Measurements from ENCODE around the gene MCF2L.

MCF2L gene

DNA sequence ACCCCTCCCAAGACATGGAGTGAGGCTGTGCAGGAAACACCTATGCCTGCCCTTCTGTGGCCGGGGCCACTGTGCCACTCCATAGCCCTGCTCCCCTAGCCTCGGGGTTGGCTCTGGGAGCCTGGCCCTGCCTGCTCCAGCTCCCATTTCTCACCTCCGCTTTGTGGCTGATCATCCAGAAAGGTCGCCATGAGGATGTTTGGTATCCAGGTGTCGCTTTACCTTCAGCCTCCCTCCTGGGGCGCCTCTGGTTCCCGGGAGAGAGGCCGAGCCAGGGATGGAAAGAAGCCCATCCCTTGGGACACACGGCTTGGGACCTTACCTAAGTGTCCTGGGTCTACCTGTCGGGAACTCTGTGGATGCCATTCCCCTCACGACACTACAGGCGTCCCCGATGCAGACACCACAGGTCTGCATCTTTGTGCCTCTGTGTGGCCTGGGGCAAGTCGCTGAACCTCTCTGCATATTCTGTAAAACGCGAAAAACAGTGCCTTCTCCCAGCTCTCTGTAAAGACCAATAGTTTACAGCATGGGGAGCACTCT is 3.4 kb upstream of the MCF2L start:
- DNase-seq (ENCODE audit: low spot score) = no peak

DNA sequence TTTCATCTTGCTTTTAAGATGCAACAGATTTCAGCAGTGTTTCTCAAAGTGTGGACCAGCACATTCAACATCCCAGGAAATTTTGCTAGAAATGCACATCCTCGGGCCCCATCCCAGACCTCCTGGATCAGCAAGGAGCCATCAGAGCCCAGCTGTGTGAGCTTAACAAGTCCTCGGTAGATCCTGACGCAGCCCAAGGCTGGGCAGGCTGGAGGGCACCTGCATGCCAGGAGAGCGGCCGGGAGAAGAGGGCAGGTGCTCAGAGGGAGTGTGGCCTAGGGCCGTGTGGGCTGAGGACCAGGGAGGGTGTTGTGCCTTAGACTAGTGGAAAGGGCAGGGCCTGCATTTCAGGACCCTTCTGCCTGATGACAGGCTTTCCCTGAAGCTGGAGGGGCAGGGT is 2.2 kb upstream of the MCF2L start:
- DNase-seq (ENCODE audit: low spot score) = no peak

DNA sequence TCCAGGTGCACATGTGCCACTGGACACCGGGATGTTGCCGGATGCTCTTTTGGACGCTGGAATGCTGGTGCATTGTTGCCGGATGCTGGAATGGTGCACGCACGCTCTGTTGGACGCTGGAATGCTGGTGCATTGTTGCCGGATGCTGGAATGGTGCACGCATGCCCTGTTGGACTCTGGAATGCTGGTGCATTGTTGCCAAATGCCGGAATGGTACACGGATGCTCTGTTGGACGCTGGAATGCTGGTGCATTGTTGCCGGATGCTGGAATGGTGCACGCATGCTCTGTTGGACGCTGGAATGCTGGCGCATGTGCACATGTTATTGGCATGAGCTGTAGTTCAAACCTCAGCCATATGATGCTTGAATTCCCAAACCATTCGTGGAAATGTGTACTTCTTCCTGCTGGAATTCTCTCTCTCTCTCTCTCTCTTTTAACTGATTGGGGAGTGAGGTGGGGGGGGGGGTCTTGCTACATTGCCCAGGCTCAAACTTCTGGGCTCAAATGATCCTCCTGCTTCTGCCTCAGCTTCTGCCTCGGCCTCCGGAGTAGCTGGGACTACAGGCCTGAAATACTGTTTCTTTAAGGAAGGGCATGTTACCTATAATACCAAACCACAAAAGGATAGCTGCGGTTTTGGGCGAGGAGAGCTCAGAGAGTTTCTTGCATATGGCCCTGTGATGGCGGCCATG is 1.2 kb upstream of the MCF2L start:
- DNase-seq (ENCODE audit: low spot score) = no peak

DNA sequence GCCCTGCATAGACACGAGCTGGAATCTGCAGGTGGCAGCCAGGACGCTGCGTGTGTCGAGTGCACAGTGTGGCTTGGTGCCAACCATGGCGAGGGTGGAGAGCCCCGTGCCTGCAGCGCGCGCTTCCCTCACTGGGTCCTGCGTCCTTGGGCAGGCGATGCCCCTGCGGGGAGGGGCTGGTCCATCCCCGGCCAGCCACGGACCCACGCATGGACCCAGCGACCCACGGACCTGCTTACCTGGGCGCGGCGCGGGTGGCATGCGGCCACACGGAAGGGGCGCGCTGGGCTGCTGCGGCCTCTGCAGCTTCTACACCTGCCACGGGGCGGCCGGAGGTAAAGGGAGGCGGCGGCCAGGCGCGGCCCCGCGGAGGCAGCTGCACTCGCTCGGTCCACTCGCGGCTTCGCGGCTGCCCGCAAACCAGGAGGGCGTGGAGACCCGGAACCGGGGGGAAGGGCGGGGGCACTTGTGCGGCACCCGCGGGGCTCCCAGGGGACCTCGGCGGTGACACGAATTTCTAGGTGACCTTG is 569 bp upstream of the MCF2L start:
- no peak for DNase-seq (ENCODE audit: low spot score)

DNA sequence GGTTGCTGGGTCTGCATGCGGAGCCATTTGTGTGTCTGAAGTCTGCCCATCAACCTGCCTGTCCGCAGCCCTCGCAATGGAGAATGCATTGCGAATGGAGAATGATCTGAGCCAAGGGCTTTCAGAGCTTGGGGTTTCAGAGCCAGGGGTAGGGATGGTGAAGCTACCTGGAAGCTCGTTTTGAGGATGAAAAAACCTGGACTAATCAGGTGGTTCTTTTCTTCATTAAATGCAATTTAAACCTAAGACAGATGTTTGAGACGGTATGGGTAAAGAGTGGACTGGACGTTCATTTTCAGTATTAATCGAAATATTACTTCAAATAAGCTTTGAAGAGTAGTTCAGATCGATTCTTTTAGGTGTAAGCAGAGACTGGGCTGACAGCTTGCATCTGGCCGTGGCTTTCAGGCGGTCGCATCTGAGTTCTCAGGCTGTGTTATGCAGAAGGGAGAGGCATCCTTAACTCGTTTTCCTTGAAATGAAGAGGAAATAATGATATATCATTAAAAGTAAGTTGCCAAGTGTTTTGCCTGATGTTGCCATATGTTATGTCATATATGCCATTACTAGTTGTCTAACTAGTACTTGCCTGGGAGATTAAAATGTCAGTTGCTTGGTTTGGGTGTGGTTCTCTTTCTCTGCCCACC is 801 bp downstream of the MCF2L start:
- no peak for DNase-seq (ENCODE audit: low spot score)

DNA sequence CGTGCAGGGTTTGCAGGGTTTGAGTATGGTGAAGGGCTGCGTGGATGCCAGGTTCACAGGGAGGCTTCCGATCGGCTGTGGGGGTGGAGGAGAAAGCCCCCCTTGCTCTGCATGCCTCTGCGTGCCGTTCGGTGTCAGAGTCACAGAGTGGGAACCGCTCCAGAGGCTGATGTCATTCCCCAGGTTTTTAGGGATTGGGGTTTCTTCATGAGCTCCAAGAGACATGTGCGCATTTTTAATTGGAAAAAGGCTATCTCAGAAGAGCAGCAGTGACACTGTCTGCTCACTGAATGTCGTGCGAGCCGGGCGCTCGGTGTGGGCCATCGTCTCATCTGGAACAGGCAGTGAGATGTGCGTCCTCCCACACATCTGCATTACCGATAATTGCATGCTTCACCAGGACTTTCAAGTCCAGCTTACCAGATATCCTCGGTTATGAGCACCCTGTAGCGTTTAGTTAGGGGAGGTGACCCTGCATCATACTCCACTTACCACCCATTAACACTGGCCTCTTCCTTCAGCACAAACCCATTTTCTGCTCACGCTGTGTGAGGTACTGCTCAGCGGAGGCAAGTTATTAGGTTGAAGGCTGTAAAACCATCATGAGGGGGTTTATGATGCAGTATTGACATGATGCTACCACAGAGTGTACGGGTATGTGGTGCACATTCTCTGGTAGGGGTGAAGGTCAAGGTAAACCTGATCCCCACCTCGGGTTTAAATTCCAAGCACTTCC is 1.7 kb downstream of the MCF2L start:
- no peak for DNase-seq (ENCODE audit: low spot score)

DNA sequence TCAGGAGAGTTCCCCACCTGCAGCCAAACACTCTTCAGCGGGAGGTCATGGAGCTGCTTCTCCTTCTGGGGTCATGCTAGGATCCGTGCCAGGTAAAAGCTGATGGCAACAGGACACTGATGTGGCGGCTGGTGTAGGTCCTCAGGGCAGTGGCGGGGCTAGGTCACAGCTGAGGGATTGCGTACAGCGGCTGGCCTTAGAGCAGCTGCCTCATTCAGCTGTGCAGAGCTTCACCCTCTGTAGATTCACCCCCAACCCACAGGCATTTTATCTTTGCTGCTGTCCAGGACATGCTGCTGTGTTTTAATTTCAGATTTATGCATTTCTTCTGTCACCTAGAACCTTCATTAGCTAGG is 2.3 kb downstream of the MCF2L start:
- DNase-seq (ENCODE audit: low spot score) = no peak

DNA sequence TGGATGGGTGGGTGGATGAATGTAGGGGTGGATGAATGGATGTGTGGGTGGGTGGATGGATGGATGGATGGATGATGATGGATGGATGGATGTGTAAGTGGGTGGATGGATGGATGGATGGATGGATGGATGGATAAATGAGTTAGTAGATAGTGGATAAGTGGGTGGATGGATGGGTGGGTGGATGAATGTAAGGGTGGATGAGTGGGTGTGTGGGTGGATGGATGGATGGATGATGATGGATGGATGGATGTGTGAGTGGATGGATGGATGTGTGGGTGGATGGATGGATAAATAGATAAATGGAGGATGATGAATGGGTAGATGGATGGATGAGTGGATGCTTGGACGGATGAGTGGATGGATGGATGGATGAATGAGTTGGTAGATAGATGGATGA is 3.2 kb downstream of the MCF2L start:
- no peak for DNase-seq (ENCODE audit: low spot score)

DNA sequence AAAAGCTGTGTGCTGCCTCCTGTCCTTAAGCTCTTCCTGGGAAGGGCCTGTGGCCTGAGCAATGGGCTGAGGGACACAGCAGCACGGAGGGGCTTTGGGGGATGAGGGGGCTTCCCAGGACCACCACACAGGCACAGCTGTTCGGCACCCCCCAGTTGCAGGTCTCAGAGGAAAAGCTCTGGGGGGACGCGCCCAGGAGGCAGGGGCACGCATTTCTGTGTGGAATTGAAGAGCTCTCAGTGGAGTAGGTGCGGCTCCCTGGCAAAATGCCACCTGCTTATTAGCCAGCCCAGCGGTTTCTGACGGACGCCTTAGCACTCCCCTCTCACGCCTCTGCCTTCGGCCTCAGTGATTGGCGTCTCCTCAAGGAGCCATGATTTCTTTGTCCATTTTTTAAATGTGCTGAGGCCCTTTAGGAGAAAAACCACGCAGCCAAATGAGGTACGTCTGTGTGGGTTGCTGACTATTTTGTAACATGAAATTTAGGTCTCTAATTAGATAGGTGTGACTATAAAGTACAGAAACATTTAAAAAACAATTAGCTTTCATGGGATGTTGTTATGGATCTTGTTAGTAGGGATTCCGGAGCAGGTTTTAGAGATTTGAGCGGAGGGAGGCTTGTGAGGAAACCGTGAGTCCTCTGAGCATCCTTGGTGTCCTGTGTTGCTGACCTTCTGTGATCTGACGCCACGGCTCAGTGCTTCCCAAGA is 4.0 kb downstream of the MCF2L start:
- no peak for DNase-seq (ENCODE audit: low spot score)

DNA sequence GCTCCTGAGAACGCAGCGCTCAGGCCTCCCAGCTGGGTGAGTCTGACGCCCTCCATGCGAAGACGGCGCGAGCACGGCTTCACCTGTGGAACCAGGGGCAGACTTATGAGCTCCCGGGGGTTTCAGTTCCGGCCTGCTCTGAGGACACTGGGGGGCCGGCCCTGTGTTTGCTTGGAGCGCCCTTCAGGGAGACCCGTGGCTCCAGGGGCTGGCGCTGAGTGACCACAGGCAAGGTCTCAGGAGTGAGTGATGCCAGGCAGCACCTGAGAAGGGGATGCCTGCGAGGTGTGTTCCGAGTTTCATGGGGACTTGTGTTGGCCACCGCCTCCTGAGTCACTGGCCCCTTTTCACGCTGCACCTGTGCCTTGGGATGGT is 4.5 kb downstream of the MCF2L start:
- no peak for DNase-seq (ENCODE audit: low spot score)

DNA sequence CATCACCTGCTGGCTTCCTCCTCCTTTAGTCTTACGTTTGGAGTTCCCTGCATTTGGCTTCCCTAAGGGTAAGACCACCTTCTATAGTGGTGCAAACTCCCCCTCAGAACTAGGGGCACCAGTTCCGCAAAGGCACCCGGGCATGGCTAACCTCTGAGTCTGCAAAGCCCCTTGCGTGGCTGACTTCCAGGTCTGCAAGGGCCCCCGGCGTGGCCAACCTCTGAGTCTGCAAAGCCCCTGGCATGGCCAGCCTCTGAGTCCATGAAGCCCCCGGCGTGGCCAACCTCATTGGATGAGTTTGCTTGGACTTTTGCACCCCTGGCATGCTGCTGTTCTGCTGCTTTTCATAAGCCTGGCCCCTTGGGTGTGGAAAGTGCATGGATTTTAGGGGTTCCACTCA is 5.1 kb downstream of the MCF2L start:
- DNase-seq (ENCODE audit: low spot score) = no peak

DNA sequence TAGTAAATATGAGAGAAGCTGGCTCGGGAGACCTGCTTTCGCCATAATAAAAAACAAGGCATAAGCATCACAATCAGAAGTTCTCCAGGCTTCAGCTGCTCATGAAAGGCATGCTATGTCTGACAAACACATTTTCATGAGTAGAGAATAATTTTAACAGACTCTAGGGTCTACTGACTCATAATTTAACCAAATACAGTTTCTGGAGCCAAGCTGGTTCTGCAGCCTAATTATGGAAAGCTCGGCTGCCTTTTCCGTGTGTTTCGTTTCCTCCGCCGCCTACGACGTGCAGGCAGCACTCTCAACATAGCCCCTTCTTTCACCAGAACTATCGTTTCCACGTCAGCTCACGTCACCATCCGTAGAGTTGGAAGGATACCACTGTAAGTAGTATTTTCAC is 5.7 kb downstream of the MCF2L start:
- DNase-seq (ENCODE audit: low spot score) = no peak

DNA sequence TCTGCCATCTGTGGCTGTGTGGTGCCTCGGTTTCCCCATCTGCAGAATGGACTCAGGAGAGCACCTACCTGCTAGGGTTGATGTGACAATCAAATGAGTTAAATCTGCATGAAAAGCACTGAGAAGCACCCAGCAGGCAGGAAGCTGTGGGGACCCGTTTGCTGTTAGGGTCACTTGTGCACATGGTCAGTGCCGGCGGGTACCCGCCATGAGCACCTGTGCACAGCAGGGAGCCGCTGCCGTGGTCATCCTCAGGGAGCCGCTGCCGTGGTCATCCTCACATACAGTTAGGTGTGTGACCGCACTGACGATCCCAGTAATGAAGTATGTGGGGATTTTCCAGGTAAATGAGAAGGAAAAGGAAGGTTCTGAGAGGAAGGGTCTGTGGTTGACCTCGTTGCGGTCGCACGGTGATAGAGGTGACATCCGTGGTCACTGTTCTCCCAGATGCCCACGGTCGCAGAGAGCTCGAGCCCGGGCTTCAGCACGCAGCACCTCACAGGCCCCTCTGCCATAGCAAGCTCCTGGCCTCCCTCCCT is 6.5 kb downstream of the MCF2L start:
- no peak for DNase-seq (ENCODE audit: low spot score)

DNA sequence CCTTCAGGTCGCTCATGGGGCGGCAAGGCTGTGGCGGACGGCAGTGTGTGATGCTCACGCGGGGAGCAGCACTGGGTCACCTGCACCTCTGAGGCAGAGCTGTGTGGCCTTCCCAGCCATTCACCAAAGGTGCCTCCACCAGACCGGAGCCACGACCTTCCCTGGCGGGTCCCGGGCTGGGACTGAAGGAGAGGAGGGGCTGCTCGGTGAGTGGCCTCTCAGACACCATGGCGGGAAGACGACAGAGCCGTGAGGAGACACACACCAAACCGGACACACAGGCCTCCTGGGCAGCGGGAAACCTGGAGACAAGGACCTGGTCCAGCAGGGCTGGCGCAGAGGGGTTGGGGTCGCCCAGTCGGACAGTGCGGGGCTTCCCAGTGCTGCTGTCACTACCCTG is 7.5 kb downstream of the MCF2L start:
- DNase-seq (ENCODE audit: low spot score) = no peak

DNA sequence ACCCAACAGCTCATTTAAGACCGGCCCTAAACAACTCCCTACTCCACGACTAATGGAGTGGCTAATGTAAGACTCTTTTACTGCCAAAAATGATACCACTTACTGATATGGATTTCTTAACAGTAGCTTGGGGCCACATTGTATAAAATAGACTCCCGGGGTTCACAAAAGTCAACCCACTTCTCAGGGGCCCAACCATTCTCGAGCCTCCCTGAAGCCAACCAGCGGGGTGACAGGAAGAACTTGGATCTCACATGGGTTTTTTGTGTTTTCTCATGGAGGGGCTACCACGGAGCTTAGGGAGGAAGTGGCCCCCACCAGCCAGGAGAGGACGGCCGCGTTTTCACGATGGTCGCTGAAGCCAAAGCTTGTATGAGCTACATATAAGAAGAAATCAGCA is 8.1 kb downstream of the MCF2L start:
- DNase-seq (ENCODE audit: low spot score) = no peak

DNA sequence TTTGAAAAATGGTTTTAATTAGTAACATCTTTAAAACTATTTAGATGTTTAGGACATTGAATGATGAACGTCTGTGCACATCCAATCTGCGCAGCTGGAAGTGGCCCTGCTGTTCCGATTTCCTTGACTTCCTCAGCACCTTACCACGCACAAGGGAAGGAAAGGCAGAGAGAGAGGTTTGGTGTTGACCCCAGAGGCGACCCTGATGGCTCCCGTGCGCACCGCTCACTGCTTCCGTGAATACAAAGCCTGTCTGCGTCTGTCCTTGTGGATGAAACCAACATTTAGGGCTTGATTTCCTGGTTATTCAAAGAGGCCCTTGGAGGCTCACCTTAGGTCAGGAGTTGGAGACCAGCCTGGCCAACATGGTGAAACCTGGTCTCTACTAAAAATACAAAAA is 8.5 kb downstream of the MCF2L start:
- no peak for DNase-seq (ENCODE audit: low spot score)

DNA sequence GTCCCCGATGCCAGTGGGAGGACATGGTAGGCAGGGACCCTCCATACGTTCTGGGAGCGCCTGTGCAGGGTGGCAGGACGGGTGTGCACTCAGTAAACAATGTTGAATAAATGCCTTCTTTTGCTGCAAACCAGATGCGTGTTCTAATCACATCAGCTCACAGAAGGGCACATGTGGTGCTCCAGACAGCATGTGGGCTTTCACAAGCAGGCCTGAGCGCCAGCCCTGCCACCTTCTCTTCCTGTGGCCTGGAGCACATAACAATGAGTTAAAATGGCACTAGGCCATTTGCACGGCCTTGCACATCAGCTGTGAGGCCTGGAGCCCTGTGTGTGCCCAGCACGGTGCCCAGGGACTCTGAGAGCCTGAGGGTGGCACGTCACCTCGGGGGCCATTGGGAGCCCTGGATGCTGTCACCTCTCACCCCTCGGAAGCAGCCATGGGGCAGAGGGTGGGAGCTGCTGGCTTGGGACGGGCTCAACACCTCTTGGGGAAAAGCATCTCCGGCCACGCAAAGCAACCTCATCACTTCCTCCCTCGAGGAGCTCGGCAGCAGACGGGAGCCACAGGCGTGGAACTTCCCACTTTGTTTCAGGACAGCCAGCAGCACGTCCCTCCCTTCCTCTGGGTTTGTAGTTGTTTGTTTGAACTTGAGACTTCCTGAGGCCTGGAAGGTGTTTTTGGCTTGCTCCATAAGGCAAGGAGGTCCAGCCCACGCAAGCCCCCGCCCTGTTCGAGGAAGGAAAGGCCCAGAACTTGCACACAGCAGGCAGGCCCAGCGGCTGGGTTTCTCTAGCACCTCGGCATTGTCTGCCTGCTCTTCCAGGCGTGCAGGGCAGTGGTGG is 9.8 kb downstream of the MCF2L start:
- no peak for DNase-seq (ENCODE audit: low spot score)

DNA sequence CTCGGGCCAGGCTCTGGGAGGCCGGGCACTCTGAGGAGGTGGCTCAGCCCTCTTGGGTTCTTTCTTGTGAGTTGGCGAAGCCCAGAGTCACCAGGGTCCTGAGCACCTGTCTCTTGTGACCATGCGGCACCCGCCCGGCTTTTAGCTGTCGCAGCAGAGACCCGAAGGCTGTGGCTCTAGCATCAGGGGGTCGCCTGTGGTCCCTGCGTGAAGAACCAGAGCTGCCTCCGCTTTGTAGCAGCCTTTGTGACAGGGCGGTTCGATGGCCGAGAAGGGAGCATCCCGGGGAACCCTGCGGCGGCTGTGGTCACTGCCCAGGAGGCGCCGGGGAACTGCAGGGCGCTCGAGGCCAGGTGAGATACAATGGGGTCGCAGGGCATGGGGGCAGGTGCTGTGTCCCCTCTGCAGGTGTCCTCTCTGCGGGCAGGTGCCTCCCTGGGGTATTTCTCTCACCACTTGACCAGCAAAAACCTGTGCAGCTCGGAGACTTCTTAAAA is 10.4 kb downstream of the MCF2L start:
- no peak for DNase-seq (ENCODE audit: low spot score)

DNA sequence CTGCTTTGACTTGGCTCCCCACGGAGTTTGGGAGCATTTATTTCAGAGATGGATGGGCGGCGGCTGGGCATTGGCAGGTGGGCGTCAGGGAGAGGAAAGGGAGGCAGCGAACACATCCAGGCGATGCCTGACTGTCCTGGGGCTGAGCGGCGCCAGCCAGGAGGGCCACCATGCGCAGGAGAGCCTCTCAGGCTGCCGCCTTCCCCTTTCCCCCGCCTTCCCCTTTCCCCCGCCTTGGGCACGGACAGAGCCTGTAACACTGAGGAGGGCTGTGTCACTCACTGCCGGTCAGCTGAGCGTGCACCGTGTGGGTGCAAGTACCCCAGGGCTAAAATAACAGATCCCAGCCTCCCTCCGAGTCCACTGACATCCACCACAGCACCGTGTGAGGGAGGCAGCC is 11.4 kb downstream of the MCF2L start:
- DNase-seq (ENCODE audit: low spot score) = no peak

DNA sequence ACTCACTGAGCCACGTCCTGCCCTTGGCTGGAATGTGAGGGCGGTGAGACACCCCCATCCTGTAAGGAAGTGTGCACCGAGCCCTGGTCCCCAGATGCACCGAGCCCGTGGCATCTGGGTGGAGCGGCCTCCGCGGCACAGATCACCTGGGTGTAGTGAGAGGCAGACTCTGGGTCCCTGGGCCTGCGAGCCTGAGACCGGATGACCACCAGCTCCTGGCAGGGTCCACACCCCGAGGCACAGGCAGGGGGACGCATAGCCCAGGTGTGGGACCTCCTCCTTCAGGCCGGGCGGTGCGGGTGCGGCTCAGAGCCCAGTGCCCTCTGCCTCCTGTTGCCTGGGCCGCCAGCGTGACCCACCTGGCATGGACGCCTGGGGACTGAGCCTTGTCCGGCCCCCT is 12.4 kb downstream of the MCF2L start:
- DNase-seq (ENCODE audit: low spot score) = no peak
